K562 (cell line): ENCODE results near the gene CWC22. TPM values are rescaled to one million over a fixed set of nuclear protein-coding genes. Genes with fewer than 3 reads are reported as not detected.

Source experiments
- BRF2 ChIP-seq: IDR thresholded peaks from 3 replicates; pipeline ENCODE4 v1.6.1; 2011; ENCODE audit warnings: borderline replicate concordance, mild to moderate bottlenecking; ENCODE audit not compliant: insufficient read length, insufficient read depth
- CREB1 ChIP-seq, 2 experiments: sonication (generic) in 1 of 2; formaldehyde crosslinking in 1 of 2; IDR thresholded peaks; 2 replicates each; pipeline versions ENCODE4 v1.6.1 to v1.8.0; 2012 to 2022; ENCODE audit warnings: inconsistent platforms in 1 of 2, mild to moderate bottlenecking in 1 of 2, missing genetic modification reagents in 1 of 2, moderate library complexity in 1 of 2
- CREBBP ChIP-seq: IDR thresholded peaks from one replicate; pipeline ENCODE4 v1.6.1; 2012; ENCODE audit warnings: low read depth, mild to moderate bottlenecking, control low read depth, inconsistent platforms, low read length
- DMBX1 ChIP-seq: fragments of 250-450 bp; sonication (Bioruptor Pico); IDR thresholded peaks from 2 replicates; pipeline ENCODE4 v1.8.0; 2022; ENCODE audit warnings: inconsistent platforms, mild to moderate bottlenecking, moderate library complexity, borderline replicate concordance
- FOXA1 ChIP-seq: fragments of 450-650 bp; IDR thresholded peaks from 2 replicates; pipeline ENCODE4 v1.6.1; 2016; ENCODE audit warnings: mild to moderate bottlenecking, borderline replicate concordance
- FOXP4 ChIP-seq: sonication (generic); formaldehyde crosslinking; IDR thresholded peaks from 2 replicates; pipeline ENCODE4 v1.8.0; 2022; ENCODE audit warnings: mild to moderate bottlenecking, missing genetic modification reagents, borderline replicate concordance
- GABPB1 ChIP-seq: sonication (generic); formaldehyde crosslinking; IDR thresholded peaks from 2 replicates; pipeline ENCODE4 v1.8.0; 2022; ENCODE audit warnings: mild to moderate bottlenecking, missing genetic modification reagents
- GTF2E2 ChIP-seq: fragments of 200-800 bp; sonication (Bioruptor generic); IDR thresholded peaks from 2 replicates; pipeline ENCODE4 v1.6.1; 2016; ENCODE audit warnings: missing genetic modification characterization, missing compliant biosample characterization
- HEY1 ChIP-seq: fragments of 250-450 bp; sonication (Bioruptor Pico); IDR thresholded peaks from 2 replicates; pipeline ENCODE4 v1.5.0; 2020; ENCODE audit warnings: mild to moderate bottlenecking, moderate library complexity, borderline replicate concordance
- HNRNPLL ChIP-seq: fragments of 200-400 bp; formaldehyde crosslinking; IDR thresholded peaks from 2 replicates; pipeline ENCODE4 v1.6.1; 2017; ENCODE audit warnings: low read length, low read depth, mild to moderate bottlenecking; ENCODE audit not compliant: poor library complexity, severe bottlenecking
- MLLT1 ChIP-seq, 2 experiments: fragments of 450-650 bp; IDR thresholded peaks; 2 replicates each; pipeline ENCODE4 v1.6.1; 2016
- NKRF ChIP-seq: fragments of 450-650 bp; IDR thresholded peaks from 2 replicates; pipeline ENCODE4 v1.6.1; 2016; ENCODE audit warnings: borderline replicate concordance
- PREB ChIP-seq: sonication (generic); formaldehyde crosslinking; IDR thresholded peaks from 2 replicates; pipeline ENCODE4 v1.8.1; 2023; ENCODE audit warnings: mild to moderate bottlenecking, missing genetic modification reagents
- USF2 ChIP-seq: sonication (generic); formaldehyde crosslinking; IDR thresholded peaks from 2 replicates; pipeline ENCODE4 v1.5.0; 2020; ENCODE audit warnings: missing genetic modification reagents
- ZFP1 ChIP-seq: fragments of 450-650 bp; formaldehyde crosslinking; IDR thresholded peaks from 2 replicates; pipeline ENCODE4 v1.4.0; 2020; ENCODE audit warnings: mild to moderate bottlenecking, mixed read lengths
- ZFP30 ChIP-seq: fragments of 250-450 bp; sonication (Bioruptor Pico); IDR thresholded peaks from 2 replicates; pipeline ENCODE4 v1.8.0; 2022; ENCODE audit warnings: moderate library complexity, mild to moderate bottlenecking, inconsistent platforms, borderline replicate concordance
- polyA plus RNA-seq, 8 experiments: library from polyadenylated mRNA; depleted of rRNA in 4 of 8; stranded (reverse) in 5 of 8; unstranded in 3 of 8; fragments of >200 nt; fragmentation: Nextera tagmentation in 2 of 8; fragmentation: Illumina TruSeq in 1 of 8; extraction: Ambion mirVana in 2 of 8; extraction: Trizol in 1 of 8; gene quantifications; 2 replicates each; pipeline versions ENCODE4 v1.2.1 to v1.2.3, GENCODE V29; 2011 to 2014; ENCODE audit warnings: inconsistent platforms in 1 of 8, missing spikeins in 1 of 8
- total RNA-seq, 7 experiments: library from RNA; depleted of rRNA in 6 of 7; stranded (reverse); fragments of >200 nt in 6 of 7; fragmentation: Illumina TruSeq in 2 of 7; extraction: Trizol in 2 of 7; gene quantifications; 2 replicates each; pipeline versions ENCODE4 v1.2.1 to v1.2.3, GENCODE V29; 2011 to 2021; ENCODE audit warnings: low replicate concordance in 1 of 7

Gene CWC22
- total and polyA plus RNA-seq, 9 of the 15 experiments (the other 6 are each of a cell fraction or from before 2014, with no cell fraction given), result 14.5 to 54.2 (median 36.7) TPM

GRCh38 chr2:180006781-180007579 lies at the start of gene CWC22 (continued):
- TF ChIP-seq PREB (peak; percentile 93; the same call in 1 of the 2 replicates), HNRNPLL (peak; percentile 43), CREB1 (IDR thresholded peaks at IDR 0.05) (peak; percentile 96), CREB1 (CRISPR knock-in tag; IDR thresholded peaks at IDR 0.05) (peak; percentile 94), FOXA1 (no peak), HEY1 (no peak), GTF2E2 (tag) (no peak; the same call in 1 of the 2 replicates), GABPB1 (CRISPR knock-in tag) (peak; percentile 98), NKRF (peak; percentile 78), ZFP30 (CRISPR knock-in tag) (no peak), USF2 (no peak), ZFP1 (CRISPR knock-in tag) (no peak), BRF2 (no peak), FOXP4 (CRISPR knock-in tag) (peak; percentile 57; the same call in 1 of the 2 replicates), CREBBP (no peak), DMBX1 (CRISPR knock-in tag) (peak; percentile 59; the same call in 1 of the 2 replicates), MLLT1 (IDR thresholded peaks at IDR 0.05) (peak in 1 of 2 experiments; percentile 72; a peak in 1 of 4 replicates)
